NCI-H526 treated with DMSO at 0.1 percent for 48 hours (cell line): Measurements from ENCODE around the gene IFNA10.
"Not testable (repeated sequence)": the region's sequence is repeated elsewhere in the genome, so short reads cannot be mapped to it uniquely, and the experiment has no call there.

Experiments
- DNase-seq: peaks from one replicate; lab custom pipeline; 2025; lab: John Stamatoyannopoulos, UW

IFNA10 gene

GRCh38 chr9:21194867-21195776 lies 11.8 kb downstream of the IFNA10 start:
- DNase-seq, result not testable (repeated sequence)

DNA sequence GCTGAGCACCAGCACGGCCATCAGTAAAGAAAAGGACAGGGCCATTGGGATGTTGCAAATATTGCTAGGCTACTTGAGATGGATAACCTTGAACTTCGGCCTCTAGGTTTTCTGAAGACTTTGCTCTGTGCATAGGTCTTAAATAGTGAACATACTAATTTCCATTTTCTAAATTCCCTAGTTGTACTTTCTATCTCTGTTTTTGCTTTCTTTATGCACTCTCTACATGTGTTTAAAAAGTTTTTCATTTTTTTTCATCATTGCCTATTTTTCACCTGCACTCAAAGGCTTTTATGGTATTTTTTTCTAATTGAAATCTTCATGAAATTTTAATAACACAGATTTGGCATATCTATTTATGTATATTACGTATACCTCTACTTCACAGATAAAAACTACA lies 19.5 kb downstream of the IFNA10 start, which contains the start of gene IFNA4:
Gene IFNA4 (minus strand): TSS at position 101 of the 400 bp plus-strand sequence. CDS start 56 bp downstream, at position 45.
- DNase-seq, result not testable (repeated sequence)

DNA sequence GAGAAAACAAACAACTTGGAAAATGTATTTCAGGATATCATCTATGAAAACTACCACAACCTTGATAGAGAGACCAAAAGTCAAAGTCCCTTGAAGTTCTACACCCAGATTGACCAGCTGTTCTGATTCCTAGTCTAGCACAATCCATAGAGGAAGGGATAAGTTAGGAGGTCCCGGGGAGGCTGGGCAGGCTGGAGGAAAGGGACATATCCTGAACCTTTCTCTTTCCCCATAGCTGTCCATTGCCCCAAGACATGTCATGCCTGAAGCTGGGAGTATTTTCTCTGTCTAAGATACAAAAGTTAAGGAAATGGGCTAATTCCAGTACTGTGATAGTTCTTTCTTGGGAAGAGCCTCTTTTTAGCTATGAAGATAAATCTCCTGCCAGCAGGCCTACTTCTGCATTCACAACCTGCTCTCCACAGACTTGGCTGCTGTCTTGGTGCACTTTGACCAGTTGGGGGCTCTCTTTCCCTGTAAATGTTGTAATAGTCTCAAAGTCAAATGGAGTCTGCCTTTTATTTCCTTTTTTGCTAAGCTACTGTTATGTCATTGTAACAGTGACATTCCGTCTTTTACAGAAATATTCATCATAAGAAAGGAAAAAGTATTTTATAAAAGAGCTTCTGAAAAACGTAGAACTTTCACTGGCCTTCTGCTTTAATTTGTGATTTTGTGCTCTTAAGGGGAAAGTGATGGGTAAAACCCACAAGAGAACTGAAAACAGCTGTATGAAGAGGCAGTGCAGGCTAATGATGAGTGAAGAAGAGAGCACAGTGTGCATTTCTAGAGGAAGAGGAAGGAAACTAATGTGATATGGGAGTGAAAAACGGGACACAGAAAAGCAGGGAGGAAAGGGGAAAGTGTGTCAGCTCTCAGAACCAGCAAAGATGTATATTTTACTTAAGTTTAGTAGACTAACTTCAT lies 23.9 kb downstream of the IFNA10 start:
- not testable (repeated sequence) for DNase-seq

DNA sequence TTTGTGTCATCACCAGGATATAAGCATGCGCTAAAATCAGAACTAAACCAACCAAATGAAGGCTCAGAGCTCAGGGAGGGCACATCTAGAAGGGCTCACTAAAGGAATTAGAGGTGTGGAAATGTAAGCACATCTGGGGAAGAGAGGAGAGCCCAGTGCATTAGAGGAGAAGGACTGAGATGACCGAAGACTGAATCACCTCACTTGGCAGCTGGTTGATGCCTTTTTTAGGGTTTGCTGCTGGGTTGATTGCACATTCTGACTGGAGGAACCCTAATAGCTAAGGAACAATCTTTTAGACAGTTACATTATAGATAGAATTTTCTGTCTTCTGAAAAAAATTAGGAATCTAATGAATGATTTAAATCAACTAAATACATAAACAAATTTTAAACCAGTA lies 32.3 kb downstream of the IFNA10 start:
- no peak for DNase-seq

- DNase-seq, result no peak
Observed at GRCh38 chr9:21172156-21172555, 34.8 kb downstream of the IFNA10 start.

DNA sequence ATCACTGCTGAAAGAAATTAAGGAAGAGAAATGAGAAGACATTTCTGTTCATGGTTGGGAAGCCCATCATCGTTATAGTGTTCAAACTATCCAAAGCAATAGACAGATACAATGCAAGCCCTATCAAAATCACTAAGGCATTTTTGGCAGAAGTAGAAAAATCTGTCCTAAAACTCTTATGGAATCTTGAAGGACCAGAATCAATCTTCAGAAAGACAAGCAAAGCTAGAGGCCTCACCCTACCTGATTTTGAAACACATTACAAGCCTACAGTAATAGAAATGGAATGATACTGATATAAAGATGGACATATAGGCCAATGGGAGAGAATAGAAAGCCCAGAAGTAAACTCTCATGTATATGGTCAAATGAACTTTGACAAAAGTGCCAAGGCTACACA lies 35.6 kb downstream of the IFNA10 start:
- no peak for DNase-seq

DNA sequence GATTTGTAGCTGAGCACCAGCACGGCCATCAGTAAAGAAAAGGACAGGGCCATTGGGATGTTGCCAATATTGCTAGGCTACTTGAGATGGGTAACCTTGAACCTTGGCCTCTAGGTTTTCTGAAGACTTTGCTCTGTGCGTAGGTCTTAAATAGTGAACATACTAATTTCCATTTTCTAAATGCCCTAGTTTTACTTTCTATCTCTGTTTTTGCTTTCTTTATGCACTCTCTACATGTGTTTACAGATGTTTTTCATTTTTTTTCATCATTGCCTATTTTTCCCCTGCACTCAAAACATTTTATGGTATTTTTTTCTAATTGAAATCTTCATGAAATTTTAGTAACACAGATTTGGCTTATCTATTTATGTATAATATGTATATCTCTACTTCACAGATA lies 40.4 kb downstream of the IFNA10 start, which contains the start of gene IFNA21:
Gene IFNA21 (minus strand): TSS at position 101 of the 400 bp plus-strand sequence. CDS start 48 bp downstream, at position 53.
- DNase-seq, result not testable (repeated sequence)

- DNase-seq, result no peak
Observed at GRCh38 chr9:21165516-21165915, 41.4 kb downstream of the IFNA10 start.

DNA sequence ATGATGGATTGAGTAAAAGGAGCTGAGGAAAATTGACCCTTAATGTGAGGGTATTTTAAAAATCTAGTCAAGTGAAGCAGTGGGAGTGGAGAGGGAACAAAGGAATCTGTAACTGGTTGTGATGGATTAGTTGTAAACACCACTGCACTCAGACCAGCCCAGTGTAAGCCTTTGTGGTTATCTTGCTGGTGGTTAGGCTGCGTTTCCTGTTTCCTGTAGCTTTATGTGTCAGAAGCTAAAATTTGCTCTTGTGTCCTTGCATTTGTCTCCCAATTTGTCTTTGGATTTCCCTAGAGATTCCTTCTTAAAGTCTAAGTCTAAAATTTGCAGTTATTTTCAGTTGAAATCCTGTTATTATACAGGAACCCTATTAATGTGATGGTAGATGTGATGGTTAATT lies 46.8 kb downstream of the IFNA10 start:
- DNase-seq, result no peak
